Stomach (tissue), 9 donors: ENCODE measurements around the gene CHD9. TPM values are rescaled to one million over a fixed set of nuclear protein-coding genes. Genes with fewer than 3 reads are reported as not detected.
A peak's percentile ranks its signal among the peaks of the same experiment; 100 is the strongest.

Experiments
- DNase-seq, 2 donors: peaks; one replicate each; pipeline versions ENCODE4 v3.0.0 to v3.0.0-alpha.2; 2013 to 2019
- H3K27ac ChIP-seq, 5 donors: fragments of 200-600 bp in 4 of 5; sonication (generic) in 4 of 5; one replicate each; pipeline ENCODE4 v1.5.1; 2013 to 2019; ENCODE audit warnings: mild to moderate bottlenecking in 1 of 5, moderate library complexity in 1 of 5
- H3K27me3 ChIP-seq, 3 donors: fragments of 200-600 bp; sonication (generic); one replicate each; pipeline ENCODE4 v1.5.1; 2017 to 2019; ENCODE audit warnings: mixed run types in 1 of 3
- H3K36me3 ChIP-seq, 4 donors: fragments of 200-600 bp; sonication (generic); 1 replicate in 3 of 4; 2 replicates in 1 of 4; pipeline ENCODE4 v1.5.1; 2016 to 2019
- H3K4me1 ChIP-seq, 4 donors: fragments of 200-600 bp; sonication (generic); one replicate each; pipeline ENCODE4 v1.5.1; 2016 to 2019
- H3K4me3 ChIP-seq, 4 donors: fragments of 200-600 bp; sonication (generic) in 3 of 4; one replicate each; pipeline ENCODE4 v1.5.1; 2016 to 2019; ENCODE audit warnings: mild to moderate bottlenecking in 1 of 4
- H3K9me3 ChIP-seq, 4 donors: fragments of 200-600 bp; sonication (generic); one replicate each; pipeline ENCODE4 v1.5.1; 2016 to 2019
- CTCF ChIP-seq, 7 experiments: fragments of 450-650 bp in 4 of 7; fragments of 200-600 bp in 3 of 7; sonication (generic) in 3 of 7; IDR thresholded peaks; one replicate each; pipeline ENCODE4 v1.5.1; 2016 to 2019; ENCODE audit warnings: antibody characterized with exemption in 7 of 7, control low read depth in 2 of 7, mild to moderate bottlenecking in 1 of 7
- EP300 ChIP-seq: sonication (generic); formaldehyde crosslinking; IDR thresholded peaks from one replicate; pipeline ENCODE4 v1.6.1; 2017; ENCODE audit warnings: antibody characterized with exemption
- POLR2A ChIP-seq, 4 donors: fragments of 450-650 bp; IDR thresholded peaks; one replicate each; pipeline ENCODE4 v1.6.1; 2016; ENCODE audit warnings: antibody characterized with exemption in 4 of 4, control low read depth in 2 of 4, mild to moderate bottlenecking in 1 of 4, moderate library complexity in 1 of 4
- POLR2AphosphoS5 ChIP-seq, 3 donors: sonication (generic); formaldehyde crosslinking; IDR thresholded peaks; one replicate each; pipeline ENCODE4 v1.6.1; 2016; ENCODE audit warnings: antibody characterized with exemption in 3 of 3
- WGBS, 5 donors: extraction: QIAGEN DNeasy Blood & Tissue Kit in 3 of 5; methylation state at CpG; one replicate each; pipeline versions ENCODE4 v1.1.5 to v1.1.7; 2013 to 2018; 5-methylcytosine and 5-hydroxymethylcytosine counted together
- intact Hi-C: fragments of 100-400 bp; cut with DNase I; formaldehyde crosslinking; loops from one replicate; pipeline ENCODE4 v1.15.1; 2023; ENCODE audit warnings: low total_unique reads
- polyA plus RNA-seq, 3 donors: library from polyadenylated mRNA; stranded (reverse); fragments of 200-250 nt; gene quantifications; one replicate each; pipeline ENCODE4 v1.2.3, GENCODE V29; 2013
- total RNA-seq, 5 donors: library from RNA; depleted of rRNA; stranded (reverse); fragments of >200 nt; gene quantifications; one replicate each; pipeline versions ENCODE4 v1.1.0 to v1.2.3, GENCODE V29; 2014 to 2016
- donor health status: healthy with polysubstance abuse.
- donor health status: Bipolar disorder and iron deficiency.
- donor health status: healthy.

Gene CHD9
- total and polyA plus RNA-seq, 8 donors: 8.1 to 224 (median 29.4) TPM

- Histone ChIP-seq H3K27ac (peak overlapping the region in 1 of 5 donors; percentile 90), H3K36me3 (no peaks in the 10 kb centered on the region), H3K27me3 (no peaks in the 10 kb centered on the region), H3K4me3 (no peak overlapping the region), H3K4me1 (peaks cover 34 to 67% (median 50%) of the 10 kb centered on the region in 4 donors), H3K9me3 (no peaks in the 10 kb centered on the region)
- no peak for DNase-seq
- no peak for TF ChIP-seq POLR2A (IDR thresholded peaks at IDR 0.05)
- TF ChIP-seq EP300: no peak
- TF ChIP-seq POLR2AphosphoS5 (IDR thresholded peaks at IDR 0.05): no peak
- TF ChIP-seq CTCF (IDR thresholded peaks at IDR 0.05): no peak
- WGBS, 5 donors: 83 to 88% (median 87%) methylated on average over 8 of the region's 8 CpGs
- intact Hi-C loops: loop anchor here (10.0 kb wide), 1 partner anchor 97 kb away; no protein-coding TSS in a partner anchor
Observed at GRCh38 chr16:53057658-53058057, 2.9 kb downstream of the CHD9 start.

GRCh38 chr16:53058441-53058840 lies 3.6 kb downstream of the CHD9 start:
- 77 to 92% (median 89%) methylated on average over 5 of the region's 5 CpGs for WGBS, 5 donors
- no peaks in the 10 kb centered on the region for H3K27me3 ChIP-seq
- no peaks in the 10 kb centered on the region for H3K9me3 ChIP-seq
- no peaks in the 10 kb centered on the region for H3K36me3 ChIP-seq
- no peak for TF ChIP-seq EP300
- TF ChIP-seq CTCF (IDR thresholded peaks at IDR 0.05): no peak
- TF ChIP-seq POLR2A (IDR thresholded peaks at IDR 0.05): no peak
- TF ChIP-seq POLR2AphosphoS5 (IDR thresholded peaks at IDR 0.05): no peak
- peaks cover 34 to 63% (median 46%) of the 10 kb centered on the region in 4 donors for H3K4me1 ChIP-seq
- no peak overlapping the region for H3K4me3 ChIP-seq
- peak overlapping the region in 2 of 5 donors; percentile 14 to 20 for H3K27ac ChIP-seq
- no peak for DNase-seq
- intact Hi-C loops: loop anchor here (10.0 kb wide), 1 partner anchor 96 kb away; no protein-coding TSS in a partner anchor

GRCh38 chr16:53058882-53059281 lies 4.1 kb downstream of the CHD9 start:
- Histone ChIP-seq H3K36me3 (no peaks in the 10 kb centered on the region), H3K9me3 (no peaks in the 10 kb centered on the region), H3K27me3 (no peaks in the 10 kb centered on the region), H3K4me3 (no peak overlapping the region), H3K27ac (peak overlapping the region in 2 of 5 donors; percentile 14 to 20), H3K4me1 (peaks cover 34 to 63% (median 46%) of the 10 kb centered on the region in 4 donors)
- no peak for TF ChIP-seq POLR2A (IDR thresholded peaks at IDR 0.05)
- no peak for TF ChIP-seq EP300
- no peak for TF ChIP-seq POLR2AphosphoS5 (IDR thresholded peaks at IDR 0.05)
- no peak for TF ChIP-seq CTCF (IDR thresholded peaks at IDR 0.05)
- WGBS, 5 donors: 77 to 92% (median 83%) methylated on average over 5 of the region's 5 CpGs
- intact Hi-C loops: loop anchor here (10.0 kb wide), 1 partner anchor 96 kb away; no protein-coding TSS in a partner anchor
- DNase-seq: no peak

- TF ChIP-seq CTCF (IDR thresholded peaks at IDR 0.05) (no peak), POLR2A (IDR thresholded peaks at IDR 0.05) (no peak), EP300 (no peak), POLR2AphosphoS5 (IDR thresholded peaks at IDR 0.05) (no peak)
- H3K36me3 ChIP-seq: no peaks in the 10 kb centered on the region
- H3K27me3 ChIP-seq: no peaks in the 10 kb centered on the region
- WGBS, 5 donors: 74 to 91% (median 82%) methylated on average over 7 of the region's 7 CpGs
- no peak overlapping the region for H3K4me3 ChIP-seq
- peak overlapping the region in 1 of 5 donors; percentile 20 for H3K27ac ChIP-seq
- peaks cover 30 to 56% (median 40%) of the 10 kb centered on the region in 4 donors for H3K4me1 ChIP-seq
- no peaks in the 10 kb centered on the region for H3K9me3 ChIP-seq
- intact Hi-C loops: loop anchor here (10.0 kb wide), 1 partner anchor 95 kb away; no protein-coding TSS in a partner anchor
- no peak for DNase-seq
Observed at GRCh38 chr16:53059672-53060071, 4.9 kb downstream of the CHD9 start.
